Gastrocnemius medialis (tissue), 4 donors: ENCODE measurements around the gene TMEM201. TPM values are rescaled to one million over a fixed set of nuclear protein-coding genes. Genes with fewer than 3 reads are reported as not detected.

ENCODE experiments used
- ATAC-seq, 2 donors: fragments of 150-250 bp; one replicate each; pipeline ENCODE4 v1.9.1; 2016
- DNase-seq, 2 donors: peaks; one replicate each; pipeline ENCODE4 v3.0.0-alpha.2; 2019
- H3K27ac ChIP-seq, 4 donors: fragments of 200-600 bp; sonication (generic); 1 replicate in 1 of 4; 2 replicates in 3 of 4; pipeline ENCODE4 v1.5.1; 2016 to 2018; ENCODE audit warnings: mild to moderate bottlenecking in 2 of 4, moderate library complexity in 1 of 4
- H3K27me3 ChIP-seq, 3 donors: fragments of 200-600 bp; sonication (generic) in 2 of 3; 1 replicate in 1 of 3; 2 replicates in 2 of 3; pipeline versions ENCODE4 v1.5.1 to v1.6.0; 2016 to 2019; ENCODE audit warnings: mild to moderate bottlenecking in 1 of 3, moderate library complexity in 1 of 3
- H3K36me3 ChIP-seq, 2 donors: fragments of 200-600 bp; sonication (generic) in 1 of 2; one replicate each; pipeline ENCODE4 v1.5.1; 2017 to 2018
- H3K4me1 ChIP-seq, 2 donors: fragments of 200-600 bp; sonication (generic) in 1 of 2; one replicate each; pipeline ENCODE4 v1.5.1; 2016 to 2017; ENCODE audit warnings: mild to moderate bottlenecking in 2 of 2
- H3K4me3 ChIP-seq, 4 donors: fragments of 200-600 bp; sonication (generic) in 3 of 4; 1 replicate in 1 of 4; 2 replicates in 3 of 4; pipeline ENCODE4 v1.5.1; 2016 to 2019; ENCODE audit warnings: mild to moderate bottlenecking in 2 of 4
- H3K9me3 ChIP-seq, 3 donors: fragments of 200-600 bp; sonication (generic) in 2 of 3; 1 replicate in 1 of 3; 2 replicates in 2 of 3; pipeline ENCODE4 v1.5.1; 2016 to 2019
- CTCF ChIP-seq, 5 experiments: fragments of 450-650 bp in 3 of 5; fragments of 200-600 bp in 2 of 5; sonication (generic) in 2 of 5; IDR thresholded peaks in 4 of 5; conservative IDR thresholded peaks in 1 of 5; 1 replicate in 4 of 5; 2 replicates in 1 of 5; pipeline ENCODE4 v1.5.1; 2016 to 2019; ENCODE audit warnings: antibody characterized with exemption in 5 of 5, mild to moderate bottlenecking in 3 of 5, moderate library complexity in 3 of 5
- POLR2A ChIP-seq, 2 donors: fragments of 450-650 bp; IDR thresholded peaks; one replicate each; pipeline ENCODE4 v1.6.1; 2017; ENCODE audit warnings: antibody characterized with exemption in 2 of 2, mild to moderate bottlenecking in 2 of 2, moderate library complexity in 2 of 2
- in situ Hi-C, 4 donors: fragments of 200-750 bp; cut with MboI; loops; one replicate each; pipeline versions ENCODE4 v1.15.0 to v1.8.0; 2017; ENCODE audit warnings: low sequenced_read_pairs in 4 of 4
- intact Hi-C: fragments of 100-400 bp; cut with DNase I; formaldehyde crosslinking; loops from one replicate; pipeline ENCODE4 v1.15.1; 2023; ENCODE audit warnings: low total_unique reads
- total RNA-seq, 4 donors: library from RNA; depleted of rRNA; stranded (reverse); fragments of >200 nt; gene quantifications; one replicate each; pipeline versions ENCODE4 v1.1.0 to v1.2.3, GENCODE V29; 2016

Gene TMEM201
- total RNA-seq, 4 donors from 2014 or later, result 21.5 to 67.6 (median 31.7) TPM

- ATAC-seq (peak in 1 of 2 donors; percentile 18), DNase-seq (no peak)
- no peaks in the 10 kb centered on the region for H3K36me3 ChIP-seq
- H3K9me3 ChIP-seq, result no peaks in the 10 kb centered on the region
- H3K27ac ChIP-seq, result no peak within 1 kb of the TSS
- H3K4me1 ChIP-seq, result peaks cover 4 to 8% of the 10 kb centered on the region in 2 donors
- intact Hi-C loops (no loop called here), in situ Hi-C loops (no loop called here)
- peaks cover 42 to 47% (median 43%) of the 10 kb centered on the region in 3 donors for H3K27me3 ChIP-seq
- H3K4me3 ChIP-seq, result peak within 1 kb of the TSS; percentile 36 to 58 (median 49)
- no peak for TF ChIP-seq POLR2A (IDR thresholded peaks at IDR 0.05)
- no peak for TF ChIP-seq CTCF (IDR thresholded peaks at IDR 0.05 in 4 of 5, conservative IDR thresholded peaks at IDR 0.05 in 1 of 5)
These were observed 63.1 kb downstream of the TMEM201 start, which contains the start of gene PIK3CD for GRCh38 chr1:9651565-9652378. TSS of gene PIK3CD (plus strand) at chr1:9651731. CDS start at chr1:9710456, 58,725 bp downstream.

- TF ChIP-seq CTCF (IDR thresholded peaks at IDR 0.05 in 4 of 5, conservative IDR thresholded peaks at IDR 0.05 in 1 of 5) (no peak), POLR2A (IDR thresholded peaks at IDR 0.05) (no peak)
- H3K4me3 ChIP-seq, result peak overlapping the region; percentile 36 to 58 (median 49)
- DNase-seq (no peak), ATAC-seq (no peak)
- H3K9me3 ChIP-seq, result no peaks in the 10 kb centered on the region
- intact Hi-C loops (no loop called here), in situ Hi-C loops (no loop called here)
- peaks cover 42 to 47% (median 43%) of the 10 kb centered on the region in 3 donors for H3K27me3 ChIP-seq
- H3K36me3 ChIP-seq, result no peaks in the 10 kb centered on the region
- H3K4me1 ChIP-seq, result peaks cover 4 to 8% of the 10 kb centered on the region in 2 donors
- no peak overlapping the region for H3K27ac ChIP-seq
These were observed 63.9 kb downstream of the TMEM201 start for GRCh38 chr1:9652379-9653209.

- no peaks in the 10 kb centered on the region for H3K9me3 ChIP-seq
- H3K4me3 ChIP-seq, result peak overlapping the region in 1 of 4 donors; percentile 44
- TF ChIP-seq POLR2A (IDR thresholded peaks at IDR 0.05) (no peak), CTCF (IDR thresholded peaks at IDR 0.05 in 4 of 5, conservative IDR thresholded peaks at IDR 0.05 in 1 of 5) (no peak)
- DNase-seq, result no peak
- peaks cover 42 to 47% (median 43%) of the 10 kb centered on the region in 3 donors for H3K27me3 ChIP-seq
- in situ Hi-C loops, result no loop called here
- intact Hi-C loops, result no loop called here
- no peak for ATAC-seq
- peaks cover 4 to 8% of the 10 kb centered on the region in 2 donors for H3K4me1 ChIP-seq
- H3K36me3 ChIP-seq, result no peaks in the 10 kb centered on the region
- no peak overlapping the region for H3K27ac ChIP-seq
These were observed 64.4 kb downstream of the TMEM201 start for GRCh38 chr1:9653210-9653490.

GRCh38 chr1:9653491-9654050 lies 64.9 kb downstream of the TMEM201 start:
- no peaks in the 10 kb centered on the region for H3K36me3 ChIP-seq
- TF ChIP-seq POLR2A (IDR thresholded peaks at IDR 0.05) (no peak), CTCF (IDR thresholded peaks at IDR 0.05 in 4 of 5, conservative IDR thresholded peaks at IDR 0.05 in 1 of 5) (no peak)
- ATAC-seq (no peak), DNase-seq (no peak)
- no peaks in the 10 kb centered on the region for H3K9me3 ChIP-seq
- peaks cover 4 to 8% of the 10 kb centered on the region in 2 donors for H3K4me1 ChIP-seq
- intact Hi-C loops, result no loop called here
- no peak overlapping the region for H3K27ac ChIP-seq
- no peak overlapping the region for H3K4me3 ChIP-seq
- in situ Hi-C loops, result no loop called here
- H3K27me3 ChIP-seq, result peaks cover 42 to 47% (median 43%) of the 10 kb centered on the region in 3 donors
